Natural killer cell (primary cell): Measurements from ENCODE around the gene TSR1. TPM values are rescaled to one million over a fixed set of nuclear protein-coding genes. Genes with fewer than 3 reads are reported as not detected.

Source experiments
- ATAC-seq, 3 donors: fragments of 150-1000 bp in 2 of 3; fragments of 200-7000 bp in 1 of 3; cut with Tn5 transposase; 1 replicate in 1 of 3; 2 replicates in 2 of 3; pipeline ENCODE4 v1.10.0; 2021; ENCODE audit warnings: mild to moderate bottlenecking in 2 of 3, moderate library complexity in 2 of 3
- DNase-seq, 2 donors: peaks; one replicate each; pipeline versions ENCODE4 v3.0.0 to v3.0.0-alpha.2; 2013 to 2021; ENCODE audit warnings: mixed read lengths in 1 of 2
- H3K27ac ChIP-seq: one replicate; pipeline ENCODE4 v1.5.1; 2013; ENCODE audit warnings: mild to moderate bottlenecking, low read length
- H3K27me3 ChIP-seq: one replicate; pipeline ENCODE4 v1.6.1; 2013; ENCODE audit warnings: low read length; ENCODE audit not compliant: control insufficient read depth, insufficient read depth
- H3K36me3 ChIP-seq: one replicate; pipeline ENCODE4 v1.6.1; 2013; ENCODE audit warnings: low read length; ENCODE audit not compliant: control insufficient read depth, insufficient read depth
- H3K4me1 ChIP-seq: one replicate; pipeline ENCODE4 v1.6.1; 2013; ENCODE audit warnings: low read length; ENCODE audit not compliant: control insufficient read depth, insufficient read depth
- H3K4me3 ChIP-seq: one replicate; pipeline ENCODE4 v1.5.1; 2013; ENCODE audit warnings: low read length
- H3K9me3 ChIP-seq: one replicate; pipeline ENCODE4 v1.6.1; 2013; ENCODE audit warnings: low read length; ENCODE audit not compliant: control insufficient read depth, insufficient read depth
- H3K27ac Mint-ChIP-seq, 2 donors: one replicate each; pipeline ENCODE4 v1.8.0; 2022; ENCODE audit warnings: mild to moderate bottlenecking in 2 of 2, mixed read lengths in 2 of 2, moderate library complexity in 1 of 2
- H3K27me3 Mint-ChIP-seq, 2 donors: one replicate each; pipeline ENCODE4 v1.8.0; 2022; ENCODE audit warnings: low read depth in 2 of 2, mixed read lengths in 2 of 2
- H3K36me3 Mint-ChIP-seq: one replicate; pipeline ENCODE4 v1.8.0; 2022; ENCODE audit warnings: mixed read lengths
- H3K4me1 Mint-ChIP-seq, 2 donors: one replicate each; pipeline ENCODE4 v1.8.0; 2022; ENCODE audit warnings: mixed read lengths in 2 of 2
- H3K4me3 Mint-ChIP-seq: one replicate; pipeline ENCODE4 v1.8.0; 2022; ENCODE audit warnings: mild to moderate bottlenecking, moderate library complexity, mixed read lengths
- H3K9me3 Mint-ChIP-seq, 2 donors: one replicate each; pipeline ENCODE4 v1.8.0; 2022; ENCODE audit warnings: mixed read lengths in 2 of 2
- CTCF ChIP-seq: fragments of 200-600 bp; IDR thresholded peaks from one replicate; pipeline ENCODE4 v1.8.0; 2022; ENCODE audit warnings: antibody characterized with exemption
- WGBS: methylation state at CpG from one replicate; pipeline ENCODE4 v1.1.7; 2013; ENCODE audit warnings: missing lambda C conversion rate; ENCODE audit not compliant: insufficient coverage; 5-methylcytosine and 5-hydroxymethylcytosine counted together
- intact Hi-C: fragments of 100-400 bp; cut with micrococcal nuclease; formaldehyde crosslinking; loops from one replicate; pipeline ENCODE4 v1.14.2; 2022
- total RNA-seq, 4 donors: library from RNA; stranded (reverse); fragments of 120-200 nt in 1 of 4; gene quantifications; one replicate each; pipeline versions ENCODE4 v1.2.3 to v1.2.4, GENCODE V29; 2013 to 2022

Gene TSR1
- total RNA-seq, 3 donors from 2014 or later (not counting 1 experiment from before 2014, with no cell fraction given): 19.7 to 30.7 (median 29.0) TPM

- WGBS: 95% methylated on average over 25 of the region's 26 CpGs
- Mint-ChIP-seq H3K27ac (no peak overlapping the region), H3K27me3 (no peaks in the 10 kb centered on the region), H3K4me3 (no peak overlapping the region), H3K9me3 (no peaks in the 10 kb centered on the region), H3K4me1 (no peaks in the 10 kb centered on the region), H3K36me3 (no peaks in the 10 kb centered on the region)
- no peak overlapping the region for H3K27ac ChIP-seq
- intact Hi-C loops: no loop called here
- no peak for DNase-seq
- no peaks in the 10 kb centered on the region for H3K4me1 ChIP-seq
- H3K36me3 ChIP-seq: peaks cover 12% of the 10 kb centered on the region
- no peaks in the 10 kb centered on the region for H3K27me3 ChIP-seq
- TF ChIP-seq CTCF: no peak
- no peak overlapping the region for H3K4me3 ChIP-seq
- no peak for ATAC-seq
- H3K9me3 ChIP-seq: no peaks in the 10 kb centered on the region
These were observed 30.7 kb upstream of the TSR1 start for GRCh38 chr17:2366747-2367494.

GRCh38 chr17:2365132-2365531, 28.9 kb upstream of the TSR1 start:
- 95% methylated on average over 20 of the region's 20 CpGs for WGBS
- no peaks in the 10 kb centered on the region for H3K9me3 Mint-ChIP-seq
- no peak overlapping the region for H3K4me3 ChIP-seq
- H3K9me3 ChIP-seq: no peaks in the 10 kb centered on the region
- no peak for TF ChIP-seq CTCF
- no peak overlapping the region for H3K4me3 Mint-ChIP-seq
- no peaks in the 10 kb centered on the region for H3K27me3 ChIP-seq
- H3K4me1 ChIP-seq: no peaks in the 10 kb centered on the region
- no peaks in the 10 kb centered on the region for H3K36me3 Mint-ChIP-seq
- ATAC-seq (no peak), DNase-seq (no peak)
- H3K27ac ChIP-seq: no peak overlapping the region
- no peaks in the 10 kb centered on the region for H3K4me1 Mint-ChIP-seq
- H3K27me3 Mint-ChIP-seq: no peaks in the 10 kb centered on the region
- intact Hi-C loops: no loop called here
- H3K36me3 ChIP-seq: peaks cover 12% of the 10 kb centered on the region
- H3K27ac Mint-ChIP-seq: no peak overlapping the region

- TF ChIP-seq CTCF: no peak
- Histone ChIP-seq H3K36me3 (peaks cover 12% of the 10 kb centered on the region), H3K4me3 (no peak overlapping the region), H3K27ac (no peak overlapping the region), H3K9me3 (no peaks in the 10 kb centered on the region), H3K27me3 (no peaks in the 10 kb centered on the region), H3K4me1 (no peaks in the 10 kb centered on the region)
- no peaks in the 10 kb centered on the region for H3K27me3 Mint-ChIP-seq
- H3K27ac Mint-ChIP-seq: no peak overlapping the region
- H3K4me3 Mint-ChIP-seq: no peak overlapping the region
- no peaks in the 10 kb centered on the region for H3K4me1 Mint-ChIP-seq
- intact Hi-C loops: no loop called here
- no peaks in the 10 kb centered on the region for H3K36me3 Mint-ChIP-seq
- no peaks in the 10 kb centered on the region for H3K9me3 Mint-ChIP-seq
- WGBS: 92% methylated on average over 12 of the region's 12 CpGs
- ATAC-seq (no peak), DNase-seq (no peak)
These were observed 28.5 kb upstream of the TSR1 start for GRCh38 chr17:2364763-2365116.
